HuH-7 (cell line): Measurements from ENCODE around the gene CHST11.

Source experiments
- DNase-seq: peaks from one replicate; pipeline ENCODE4 v3.0.0; 2011; ENCODE audit warnings: low spot score

CHST11 gene

GRCh38 chr12:104809251-104809650 is 352.5 kb downstream of the CHST11 start:
- DNase-seq, result no peak

DNA sequence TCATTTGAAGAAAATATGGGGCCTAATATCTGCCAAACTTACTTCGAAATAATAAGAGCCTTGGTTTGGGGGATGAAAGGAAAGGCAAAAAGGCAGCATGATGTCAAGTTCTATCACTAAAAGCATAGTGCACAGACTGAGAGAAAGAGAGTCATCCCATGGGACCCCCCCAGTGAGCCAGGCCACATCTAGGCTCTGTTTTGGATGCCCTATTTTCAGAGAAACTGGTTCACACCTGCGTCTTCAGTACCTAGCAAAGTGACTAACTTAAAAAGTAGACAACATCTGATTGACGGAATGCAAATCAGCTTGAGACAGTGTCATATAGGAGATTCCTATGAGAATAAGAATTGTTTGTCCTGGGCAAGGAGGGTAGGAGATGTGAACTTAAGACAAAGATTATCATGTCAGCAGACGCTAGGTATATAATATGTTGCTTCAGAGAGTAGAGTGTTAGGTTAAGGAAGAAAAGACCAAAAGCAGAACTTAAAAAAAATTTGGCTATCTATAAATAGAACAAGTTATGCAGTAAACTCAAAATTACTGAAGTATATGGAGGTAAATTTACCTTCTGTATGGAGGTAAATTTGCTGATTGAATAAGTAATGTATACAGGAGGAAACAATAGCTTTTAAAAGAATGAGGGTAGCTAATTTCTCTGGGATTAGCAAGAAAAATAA is 353.1 kb downstream of the CHST11 start:
- DNase-seq, result no peak
